OCI-LY3 (cell line): Measurements from ENCODE around the gene THAP5.
A peak's percentile ranks its signal among the peaks of the same experiment; 100 is the strongest.

Source experiments
- EZH2phosphoT487 ChIP-seq: fragments of 200-600 bp; shearing (Covaris generic); IDR thresholded peaks from 2 replicates; pipeline ENCODE4 v1.6.1; 2018; ENCODE audit warnings: antibody characterized with exemption, mixed run types, low read depth
- TF ChIP-seq, protein P1 (sequence below): fragments of 200-600, 300-600 bp; sonication (generic); IDR thresholded peaks from 2 replicates; pipeline ENCODE4 v1.5.1; 2014; ENCODE audit warnings: antibody characterized with exemption, low read length, low read depth

DNA sequence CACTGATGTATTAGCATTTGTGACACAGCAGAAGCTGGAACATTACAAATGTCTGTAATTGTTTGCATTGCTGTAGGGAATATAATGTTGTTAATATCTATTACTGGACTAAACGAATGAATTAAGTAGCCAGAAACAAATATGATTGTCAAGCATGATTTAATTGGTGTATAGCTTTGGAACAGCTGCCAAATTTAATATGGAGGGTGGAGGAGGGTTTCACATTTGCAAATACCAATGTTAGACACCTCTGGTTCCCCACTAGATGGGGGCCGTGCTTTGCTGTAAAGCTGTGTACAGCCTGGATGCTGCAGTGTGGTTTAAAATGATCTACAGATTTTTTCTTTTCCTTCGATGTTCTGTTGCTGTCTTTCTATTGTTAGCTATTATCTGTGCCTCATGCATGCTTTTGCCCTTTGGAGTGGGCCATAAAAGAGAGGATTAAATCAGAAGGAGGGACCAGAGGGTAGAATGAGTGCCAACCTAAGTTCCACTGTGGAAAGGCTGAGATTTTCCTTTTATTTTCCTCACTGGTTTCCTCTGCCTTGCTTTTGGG is 23.2 kb upstream of the THAP5 start:
- TF ChIP-seq, protein P1, sequence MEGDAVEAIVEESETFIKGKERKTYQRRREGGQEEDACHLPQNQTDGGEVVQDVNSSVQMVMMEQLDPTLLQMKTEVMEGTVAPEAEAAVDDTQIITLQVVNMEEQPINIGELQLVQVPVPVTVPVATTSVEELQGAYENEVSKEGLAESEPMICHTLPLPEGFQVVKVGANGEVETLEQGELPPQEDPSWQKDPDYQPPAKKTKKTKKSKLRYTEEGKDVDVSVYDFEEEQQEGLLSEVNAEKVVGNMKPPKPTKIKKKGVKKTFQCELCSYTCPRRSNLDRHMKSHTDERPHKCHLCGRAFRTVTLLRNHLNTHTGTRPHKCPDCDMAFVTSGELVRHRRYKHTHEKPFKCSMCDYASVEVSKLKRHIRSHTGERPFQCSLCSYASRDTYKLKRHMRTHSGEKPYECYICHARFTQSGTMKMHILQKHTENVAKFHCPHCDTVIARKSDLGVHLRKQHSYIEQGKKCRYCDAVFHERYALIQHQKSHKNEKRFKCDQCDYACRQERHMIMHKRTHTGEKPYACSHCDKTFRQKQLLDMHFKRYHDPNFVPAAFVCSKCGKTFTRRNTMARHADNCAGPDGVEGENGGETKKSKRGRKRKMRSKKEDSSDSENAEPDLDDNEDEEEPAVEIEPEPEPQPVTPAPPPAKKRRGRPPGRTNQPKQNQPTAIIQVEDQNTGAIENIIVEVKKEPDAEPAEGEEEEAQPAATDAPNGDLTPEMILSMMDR: peak; percentile 64
- TF ChIP-seq EZH2phosphoT487: no peak
